Measurements from ENCODE around the gene MDK.

MDK gene

DNA sequence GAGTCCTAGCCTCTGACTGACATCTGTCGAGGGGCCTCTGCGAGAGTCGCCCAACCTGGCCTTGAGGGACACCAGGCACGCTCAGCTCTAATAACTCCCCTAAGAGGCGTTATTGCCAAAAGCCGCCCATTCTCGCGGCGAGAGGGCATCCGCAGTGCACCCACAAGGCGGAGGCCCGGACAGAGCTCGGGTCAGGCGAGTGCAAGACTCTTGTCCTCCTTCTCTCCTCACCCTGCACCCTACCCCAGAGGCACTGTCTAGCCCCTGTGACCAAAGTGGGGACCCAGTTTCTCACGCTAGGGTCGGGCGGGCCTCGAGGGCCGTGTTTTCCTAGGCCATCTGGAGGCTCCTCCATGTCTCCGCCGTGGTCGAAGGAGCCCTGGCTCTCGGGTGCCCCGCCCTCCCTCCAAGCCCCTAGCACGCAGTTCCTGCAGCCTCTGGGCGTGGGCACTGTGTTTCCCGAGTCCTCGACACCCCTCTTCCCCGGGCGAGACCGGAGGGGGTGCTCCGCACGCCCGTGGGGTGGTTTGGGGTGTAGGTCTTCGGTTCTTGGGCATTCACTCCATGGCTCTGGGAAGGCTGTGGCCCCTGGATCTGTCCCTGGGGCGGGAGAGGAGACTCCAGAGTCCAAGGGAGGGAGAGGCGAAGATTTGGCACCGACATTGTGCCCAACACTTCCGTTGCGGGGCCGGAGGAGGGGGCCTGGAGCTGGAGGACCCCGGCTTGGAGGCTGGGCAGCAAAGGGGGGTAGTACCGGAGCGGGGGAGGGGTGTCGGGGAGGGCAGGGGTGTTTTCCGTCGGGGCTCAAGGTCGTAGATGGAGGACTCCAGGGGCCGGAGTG, 9.1 kb downstream of the MDK start:
- no peak overlapping the region for H3K4me3 ChIP-seq (ENCODE audit: low read depth, low read length)
- peak; percentile 41 for DNase-seq (ENCODE audit: low read depth)
- TF ChIP-seq MYC (IDR thresholded peaks at IDR 0.05; ENCODE audit: low read depth, low read length) (no peak), POLR2A (IDR thresholded peaks at IDR 0.05; ENCODE audit: extremely low read depth, insufficient read length) (no peak)
- TF ChIP-seq, protein P1, sequence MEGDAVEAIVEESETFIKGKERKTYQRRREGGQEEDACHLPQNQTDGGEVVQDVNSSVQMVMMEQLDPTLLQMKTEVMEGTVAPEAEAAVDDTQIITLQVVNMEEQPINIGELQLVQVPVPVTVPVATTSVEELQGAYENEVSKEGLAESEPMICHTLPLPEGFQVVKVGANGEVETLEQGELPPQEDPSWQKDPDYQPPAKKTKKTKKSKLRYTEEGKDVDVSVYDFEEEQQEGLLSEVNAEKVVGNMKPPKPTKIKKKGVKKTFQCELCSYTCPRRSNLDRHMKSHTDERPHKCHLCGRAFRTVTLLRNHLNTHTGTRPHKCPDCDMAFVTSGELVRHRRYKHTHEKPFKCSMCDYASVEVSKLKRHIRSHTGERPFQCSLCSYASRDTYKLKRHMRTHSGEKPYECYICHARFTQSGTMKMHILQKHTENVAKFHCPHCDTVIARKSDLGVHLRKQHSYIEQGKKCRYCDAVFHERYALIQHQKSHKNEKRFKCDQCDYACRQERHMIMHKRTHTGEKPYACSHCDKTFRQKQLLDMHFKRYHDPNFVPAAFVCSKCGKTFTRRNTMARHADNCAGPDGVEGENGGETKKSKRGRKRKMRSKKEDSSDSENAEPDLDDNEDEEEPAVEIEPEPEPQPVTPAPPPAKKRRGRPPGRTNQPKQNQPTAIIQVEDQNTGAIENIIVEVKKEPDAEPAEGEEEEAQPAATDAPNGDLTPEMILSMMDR (IDR thresholded peaks at IDR 0.05; ENCODE audit: low read depth, low read length): no peak
- TF ChIP-seq, protein P2, sequence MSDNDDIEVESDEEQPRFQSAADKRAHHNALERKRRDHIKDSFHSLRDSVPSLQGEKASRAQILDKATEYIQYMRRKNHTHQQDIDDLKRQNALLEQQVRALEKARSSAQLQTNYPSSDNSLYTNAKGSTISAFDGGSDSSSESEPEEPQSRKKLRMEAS (IDR thresholded peaks at IDR 0.05; ENCODE audit: low read depth, low read length): no peak

DNA sequence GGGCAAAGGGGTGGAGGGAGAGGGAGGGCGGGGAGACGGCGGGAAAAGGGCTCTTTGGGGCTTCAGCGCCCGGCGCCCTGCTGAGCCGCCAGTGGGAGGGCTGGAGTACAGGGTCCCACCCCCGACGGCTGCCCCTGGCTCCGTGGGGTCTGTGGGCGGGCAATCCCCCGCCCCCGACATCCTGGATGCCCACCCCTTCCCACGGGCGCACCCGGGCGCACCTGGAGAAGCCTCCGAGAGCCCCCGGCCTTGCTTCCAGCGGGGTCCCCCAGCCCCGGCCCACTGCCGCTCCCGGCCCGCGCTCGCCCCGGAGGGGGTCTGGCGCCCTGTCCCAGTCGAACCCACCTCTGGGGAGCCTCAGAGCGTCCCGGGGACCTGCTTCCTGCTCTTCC, 9.7 kb downstream of the MDK start:
- TF ChIP-seq MYC (IDR thresholded peaks at IDR 0.05; ENCODE audit: low read depth, low read length) (no peak), POLR2A (IDR thresholded peaks at IDR 0.05; ENCODE audit: extremely low read depth, insufficient read length) (no peak)
- TF ChIP-seq, protein P1 (IDR thresholded peaks at IDR 0.05; ENCODE audit: low read depth, low read length): no peak
- TF ChIP-seq, protein P2 (IDR thresholded peaks at IDR 0.05; ENCODE audit: low read depth, low read length): no peak
- DNase-seq (ENCODE audit: low read depth): no peak
- H3K4me3 ChIP-seq (ENCODE audit: low read depth, low read length): no peak overlapping the region

DNA sequence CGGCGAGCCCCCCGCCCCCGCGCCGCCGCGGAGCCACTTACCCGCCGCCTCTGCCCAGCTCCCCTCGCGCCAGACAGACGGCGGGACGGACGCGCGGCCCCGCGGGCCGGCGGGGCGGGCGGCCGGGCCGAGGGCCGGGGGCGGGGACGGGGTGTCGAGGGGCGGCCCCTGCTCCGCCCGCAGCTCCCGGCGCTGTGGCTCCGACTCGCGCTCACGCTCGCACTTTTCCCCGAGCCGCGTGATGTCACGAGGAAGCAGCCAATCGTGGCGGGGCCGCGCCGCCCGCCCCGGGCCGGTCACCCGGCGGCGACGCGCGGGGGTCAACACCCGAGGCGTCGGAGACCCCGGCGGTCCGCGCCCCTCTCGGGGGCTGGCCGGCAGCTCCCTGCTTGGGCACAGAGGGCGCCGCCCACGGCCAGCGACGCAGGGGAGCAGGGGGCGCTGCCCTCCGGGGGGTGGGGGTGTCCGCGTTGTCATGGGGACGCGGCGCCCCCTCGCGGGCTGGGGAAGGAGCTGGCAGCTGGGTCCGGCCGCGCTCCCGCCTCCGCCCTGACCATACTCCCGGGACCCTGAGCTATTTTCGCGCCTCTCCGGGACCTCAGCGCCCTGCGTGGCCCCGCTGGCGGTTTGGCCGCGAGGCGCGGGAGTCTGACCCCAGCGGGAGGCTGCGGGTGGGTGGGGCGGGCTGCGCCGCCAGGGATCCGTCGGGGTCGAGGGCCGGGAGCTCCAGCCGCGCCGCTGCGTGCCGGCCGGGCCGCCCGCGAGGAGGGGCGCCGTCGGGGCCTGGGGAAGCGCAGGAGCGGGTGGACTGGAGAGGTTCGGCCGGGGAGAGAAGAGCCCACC, 10.3 kb downstream of the MDK start, which contains the start of gene CHRM4:
Gene CHRM4 (minus strand): TSS at position 199 of the 843 bp plus-strand sequence. CDS start 5,219 bp downstream, outside the sequence.
- no peak for TF ChIP-seq MYC (IDR thresholded peaks at IDR 0.05; ENCODE audit: low read depth, low read length)
- TF ChIP-seq, protein P1 (IDR thresholded peaks at IDR 0.05; ENCODE audit: low read depth, low read length): peak; percentile 32
- TF ChIP-seq POLR2A (IDR thresholded peaks at IDR 0.05; ENCODE audit: extremely low read depth, insufficient read length): no peak
- TF ChIP-seq, protein P2 (IDR thresholded peaks at IDR 0.05; ENCODE audit: low read depth, low read length): no peak
- DNase-seq (ENCODE audit: low read depth): peak; percentile 67
- H3K4me3 ChIP-seq (ENCODE audit: low read depth, low read length): peak within 1 kb of the TSS; percentile 50

DNA sequence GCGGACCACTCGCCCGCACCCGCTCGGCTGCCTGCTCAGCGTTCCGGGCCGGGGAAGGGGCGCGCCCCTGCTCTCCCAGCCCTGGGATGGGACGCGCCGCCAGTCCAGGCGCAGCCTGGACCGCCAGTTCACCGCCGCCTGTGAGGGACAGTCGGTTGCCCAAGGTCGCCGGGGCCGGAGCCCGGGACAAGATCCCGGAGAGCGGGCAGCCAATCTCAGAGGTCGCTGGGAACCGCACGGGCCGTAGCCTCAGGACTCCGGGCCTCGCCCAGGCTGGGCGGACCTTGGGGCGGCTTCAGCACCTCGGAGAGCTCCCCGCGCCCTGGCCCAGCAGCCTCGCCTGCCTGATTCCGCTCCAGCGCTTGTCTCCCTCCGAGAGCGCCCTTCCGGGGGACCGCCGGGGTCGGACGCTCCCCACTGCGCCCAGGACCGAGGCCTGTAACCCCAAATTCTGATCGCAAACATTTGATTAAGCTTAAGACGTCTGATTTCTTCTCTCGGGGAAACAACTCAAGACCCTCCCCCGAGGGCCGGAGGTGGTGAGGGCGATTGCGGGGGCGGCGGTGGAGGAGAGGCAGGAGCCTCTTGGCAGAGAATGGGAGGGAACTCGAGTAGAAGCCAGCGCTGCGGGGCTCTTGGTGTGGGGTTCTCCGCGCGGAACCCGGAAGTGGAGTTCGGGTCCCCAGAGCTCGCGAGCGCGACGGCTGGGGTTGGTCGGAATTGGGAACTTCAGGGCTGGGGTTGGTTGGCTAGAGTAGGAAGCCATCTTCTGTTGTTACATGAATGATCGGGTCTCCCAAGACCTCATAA, 11.2 kb downstream of the MDK start:
- peak overlapping the region; percentile 50 for H3K4me3 ChIP-seq (ENCODE audit: low read depth, low read length)
- TF ChIP-seq, protein P2 (IDR thresholded peaks at IDR 0.05; ENCODE audit: low read depth, low read length): peak; percentile 70; the same call in 1 of the 2 replicates
- TF ChIP-seq MYC (IDR thresholded peaks at IDR 0.05; ENCODE audit: low read depth, low read length) (no peak), POLR2A (IDR thresholded peaks at IDR 0.05; ENCODE audit: extremely low read depth, insufficient read length) (no peak)
- TF ChIP-seq, protein P1 (IDR thresholded peaks at IDR 0.05; ENCODE audit: low read depth, low read length): no peak
- peak; percentile 89 for DNase-seq (ENCODE audit: low read depth)

DNA sequence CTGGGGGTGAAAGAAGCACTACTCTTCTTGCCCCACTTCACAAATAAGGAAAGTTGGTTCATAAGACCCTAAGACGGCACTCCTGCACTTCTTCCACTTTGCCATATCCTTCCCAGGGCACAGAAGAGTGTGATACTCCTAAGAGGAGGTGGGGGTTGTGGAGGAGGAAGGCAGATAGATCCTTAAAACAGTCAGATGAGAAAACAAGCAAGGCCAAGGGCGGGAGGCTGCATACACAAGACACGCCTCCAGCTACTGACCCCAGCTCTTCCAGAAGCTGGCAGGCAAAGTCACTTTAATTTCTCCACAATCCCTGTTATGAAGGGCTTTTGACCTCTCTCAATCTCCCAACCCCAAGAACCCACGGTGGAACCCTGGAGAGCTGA, 11.8 kb downstream of the MDK start:
- DNase-seq (ENCODE audit: low read depth): no peak
- TF ChIP-seq, protein P1 (IDR thresholded peaks at IDR 0.05; ENCODE audit: low read depth, low read length): no peak
- TF ChIP-seq, protein P2 (IDR thresholded peaks at IDR 0.05; ENCODE audit: low read depth, low read length): no peak
- TF ChIP-seq MYC (IDR thresholded peaks at IDR 0.05; ENCODE audit: low read depth, low read length) (no peak), POLR2A (IDR thresholded peaks at IDR 0.05; ENCODE audit: extremely low read depth, insufficient read length) (no peak)
- H3K4me3 ChIP-seq (ENCODE audit: low read depth, low read length): peak overlapping the region; percentile 50

All from NB4 (cell line).